ENCODE measurements around the gene SLCO4A1.

Gene SLCO4A1

GRCh38 chr20:62662422-62662821 lies 20.1 kb downstream of the SLCO4A1 start:
- TF ChIP-seq TOX (CRISPR knock-in tag; IDR thresholded peaks at IDR 0.05; ENCODE audit: borderline replicate concordance): no peak
- no peak for TF ChIP-seq TSHZ2 (CRISPR knock-in tag; IDR thresholded peaks at IDR 0.05)
- no peak for TF ChIP-seq ISL1 (CRISPR knock-in tag; IDR thresholded peaks at IDR 0.05)
- no peak for TF ChIP-seq ZNF565 (CRISPR knock-in tag; conservative IDR thresholded peaks at IDR 0.05; ENCODE audit: low read depth)
- TF ChIP-seq PATZ1 (CRISPR knock-in tag; IDR thresholded peaks at IDR 0.05; ENCODE audit: borderline replicate concordance): no peak
- no peak for TF ChIP-seq ZNF70 (CRISPR knock-in tag; IDR thresholded peaks at IDR 0.05)
- no peak for TF ChIP-seq CSRNP3 (CRISPR knock-in tag; IDR thresholded peaks at IDR 0.05)
- no peak for TF ChIP-seq ESRRG (CRISPR knock-in tag; IDR thresholded peaks at IDR 0.05)
- peak; percentile 21; the same call in 2 of the 3 replicates for ATAC-seq

GRCh38 chr20:62663145-62664018 lies 21.1 kb downstream of the SLCO4A1 start:
- TF ChIP-seq RARB (CRISPR knock-in tag; IDR thresholded peaks at IDR 0.05) (no peak), TOX (CRISPR knock-in tag; IDR thresholded peaks at IDR 0.05; ENCODE audit: borderline replicate concordance) (no peak), CREB5 (CRISPR knock-in tag; IDR thresholded peaks at IDR 0.05; ENCODE audit: low read depth) (no peak), ESRRG (CRISPR knock-in tag; IDR thresholded peaks at IDR 0.05) (no peak), PATZ1 (CRISPR knock-in tag; IDR thresholded peaks at IDR 0.05; ENCODE audit: borderline replicate concordance) (no peak), GLIS3 (CRISPR knock-in tag; IDR thresholded peaks at IDR 0.05) (no peak), ZFP30 (CRISPR knock-in tag; IDR thresholded peaks at IDR 0.05) (no peak), ZFP3 (CRISPR knock-in tag; IDR thresholded peaks at IDR 0.05) (no peak), ZNF70 (CRISPR knock-in tag; IDR thresholded peaks at IDR 0.05) (no peak), ZNF8 (CRISPR knock-in tag; IDR thresholded peaks at IDR 0.05) (no peak), ZNF565 (CRISPR knock-in tag; conservative IDR thresholded peaks at IDR 0.05; ENCODE audit: low read depth) (no peak), ZC3H10 (CRISPR knock-in tag; IDR thresholded peaks at IDR 0.05) (no peak), TSHZ2 (CRISPR knock-in tag; IDR thresholded peaks at IDR 0.05) (no peak), BACH2 (CRISPR knock-in tag; IDR thresholded peaks at IDR 0.05; ENCODE audit: borderline replicate concordance) (no peak), OSR1 (CRISPR knock-in tag; IDR thresholded peaks at IDR 0.05) (no peak), SNAI2 (CRISPR knock-in tag; IDR thresholded peaks at IDR 0.05) (no peak), ISL1 (CRISPR knock-in tag; IDR thresholded peaks at IDR 0.05) (no peak)
- ATAC-seq: no peak
